ENCODE results near the gene F12.

- TF ChIP-seq POLR2A (IDR thresholded peaks at IDR 0.05; ENCODE audit: control extremely low read depth in 1 of 2, low read depth in 2 of 2, low read length in 2 of 2) (no peak), EZH2 (IDR thresholded peaks at IDR 0.05; ENCODE audit: low read depth, low read length, severe bottlenecking) (no peak), RNF2 (IDR thresholded peaks at IDR 0.05; ENCODE audit: borderline replicate concordance, low read depth, low read length, missing control alignments, poor library complexity, severe bottlenecking) (no peak)
Observed at GRCh38 chr5:177445917-177446199, 36.5 kb upstream of the F12 start.
